Lung (tissue), 12 donors: ENCODE results near the gene RPGRIP1. TPM values are rescaled to one million over a fixed set of nuclear protein-coding genes. Genes with fewer than 3 reads are reported as not detected.
"Not testable (repeated sequence)": the region's sequence is repeated elsewhere in the genome, so short reads cannot be mapped to it uniquely, and the experiment has no call there.

Experiments
- ATAC-seq: fragments of 200-7000 bp; cut with Tn5 transposase; one replicate; pipeline ENCODE4 v1.9.1; 2020; ENCODE audit warnings: moderate number of reproducible peaks; ENCODE audit not compliant: insufficient read depth, low FRiP score
- DNase-seq, 3 donors: peaks; one replicate each; pipeline ENCODE4 v3.0.0-alpha.2; 2013 to 2017
- H3K27ac ChIP-seq, 2 donors: one replicate each; pipeline ENCODE4 v1.5.1; 2013; ENCODE audit warnings: mild to moderate bottlenecking in 2 of 2, moderate library complexity in 2 of 2, control low read depth in 1 of 2, inconsistent platforms in 1 of 2, low read depth in 1 of 2, low read length in 1 of 2
- H3K27me3 ChIP-seq, 3 donors: one replicate each; pipeline ENCODE4 v1.5.1; 2013; ENCODE audit warnings: low read length in 2 of 3; ENCODE audit not compliant: control insufficient read depth in 3 of 3, insufficient read depth in 3 of 3
- H3K36me3 ChIP-seq, 4 donors: one replicate each; pipeline ENCODE4 v1.5.1; 2013; ENCODE audit warnings: low read length in 4 of 4, mild to moderate bottlenecking in 1 of 4, moderate library complexity in 1 of 4; ENCODE audit not compliant: control insufficient read depth in 4 of 4, insufficient read depth in 4 of 4
- H3K4me1 ChIP-seq, 5 donors: one replicate each; pipeline ENCODE4 v1.5.1; 2013; ENCODE audit warnings: low read length in 5 of 5, mild to moderate bottlenecking in 2 of 5, moderate library complexity in 1 of 5; ENCODE audit not compliant: control insufficient read depth in 5 of 5, insufficient read depth in 5 of 5
- H3K4me3 ChIP-seq: one replicate; pipeline ENCODE4 v1.5.1; 2013; ENCODE audit warnings: mild to moderate bottlenecking, control low read depth, moderate library complexity
- H3K9ac ChIP-seq, 2 donors: one replicate each; pipeline ENCODE4 v1.5.1; 2013; ENCODE audit warnings: low read length in 2 of 2, control low read depth in 1 of 2; ENCODE audit not compliant: insufficient read depth in 1 of 2
- H3K9me3 ChIP-seq, 4 donors: one replicate each; pipeline ENCODE4 v1.5.1; 2013; ENCODE audit warnings: low read length in 3 of 4, mild to moderate bottlenecking in 1 of 4, moderate library complexity in 1 of 4; ENCODE audit not compliant: control insufficient read depth in 4 of 4, insufficient read depth in 3 of 4
- CTCF ChIP-seq: IDR thresholded peaks from 2 replicates; pipeline ENCODE4 v1.5.1; 2012; ENCODE audit warnings: mild to moderate bottlenecking; ENCODE audit errors: control extremely low read depth, extremely low read depth
- WGBS, 2 donors: extraction: QIAGEN DNeasy Blood & Tissue Kit; methylation state at CpG; one replicate each; pipeline ENCODE4 v1.1.7; 2013; 5-methylcytosine and 5-hydroxymethylcytosine counted together
- polyA plus RNA-seq, 2 donors: library from polyadenylated mRNA; stranded (reverse); fragments of 200-250 nt; gene quantifications; one replicate each; pipeline ENCODE4 v1.2.1, GENCODE V29; 2013
- total RNA-seq, 2 donors: library from RNA; depleted of rRNA in 1 of 2; stranded (reverse); fragments of >200 nt in 1 of 2; gene quantifications; one replicate each; pipeline ENCODE4 v1.2.1, GENCODE V29; 2014 to 2021
- donor health status: control.
- donor health status: control.
- donor health status: Bipolar disorder and iron deficiency.
- donor health status: healthy.
- donor health status: DM: yes; HTN: yes; CAD: no.

RPGRIP1 gene
- total and polyA plus RNA-seq, 4 donors, result 0.33 to 0.65 (median 0.51) TPM

GRCh38 chr14:21287168-21287567, 7.3 kb downstream of the RPGRIP1 start:
- TF ChIP-seq CTCF, result no peak
- no peak overlapping the region for H3K4me3 ChIP-seq
- no peaks in the 10 kb centered on the region for H3K4me1 ChIP-seq
- DNase-seq (no peak), ATAC-seq (no peak)
- no peaks in the 10 kb centered on the region for H3K36me3 ChIP-seq
- no peak overlapping the region for H3K27ac ChIP-seq
- H3K9ac ChIP-seq, result no peak overlapping the region
- H3K27me3 ChIP-seq, result no peaks in the 10 kb centered on the region
- H3K9me3 ChIP-seq, result no peaks in the 10 kb centered on the region
- 81 to 86% methylated on average over 6 of the region's 6 CpGs for WGBS, 2 donors

GRCh38 chr14:21294026-21294425, 14.1 kb downstream of the RPGRIP1 start:
- not testable (repeated sequence) for H3K27me3 ChIP-seq, H3K9me3 ChIP-seq, H3K27ac ChIP-seq, H3K36me3 ChIP-seq, DNase-seq, ATAC-seq, H3K9ac ChIP-seq, H3K4me3 ChIP-seq, H3K4me1 ChIP-seq
- 92 to 96% methylated on average over 8 of the region's 8 CpGs for WGBS, 2 donors

GRCh38 chr14:21298358-21298757, 18.5 kb downstream of the RPGRIP1 start:
- H3K36me3 ChIP-seq, result no peaks in the 10 kb centered on the region
- H3K4me3 ChIP-seq, result no peak overlapping the region
- no peak overlapping the region for H3K27ac ChIP-seq
- 86 to 90% methylated on average over 12 of the region's 12 CpGs for WGBS, 2 donors
- no peak overlapping the region for H3K9ac ChIP-seq
- H3K4me1 ChIP-seq, result peaks cover 0 to 3% (median 0%) of the 10 kb centered on the region in 5 donors
- no peaks in the 10 kb centered on the region for H3K9me3 ChIP-seq
- no peak for TF ChIP-seq CTCF
- H3K27me3 ChIP-seq, result peaks cover 0 to 13% (median 5%) of the 10 kb centered on the region in 3 donors
- DNase-seq, result no peak
- ATAC-seq, result no peak

GRCh38 chr14:21299562-21300130, 19.8 kb downstream of the RPGRIP1 start:
- H3K4me1 ChIP-seq, result peaks cover 0 to 3% (median 0%) of the 10 kb centered on the region in 5 donors
- 85 to 87% methylated on average over 10 of the region's 10 CpGs for WGBS, 2 donors
- H3K9ac ChIP-seq, result no peak overlapping the region
- no peaks in the 10 kb centered on the region for H3K9me3 ChIP-seq
- no peaks in the 10 kb centered on the region for H3K36me3 ChIP-seq
- TF ChIP-seq CTCF, result no peak
- no peak overlapping the region for H3K4me3 ChIP-seq
- H3K27me3 ChIP-seq, result peaks cover 0 to 13% (median 5%) of the 10 kb centered on the region in 3 donors
- DNase-seq (no peak), ATAC-seq (no peak)
- H3K27ac ChIP-seq, result no peak overlapping the region
